Measurements from ENCODE around the gene PICK1.
"Not testable (repeated sequence)": the region's sequence is repeated elsewhere in the genome, so short reads cannot be mapped to it uniquely, and the experiment has no call there.

Gene PICK1

DNA sequence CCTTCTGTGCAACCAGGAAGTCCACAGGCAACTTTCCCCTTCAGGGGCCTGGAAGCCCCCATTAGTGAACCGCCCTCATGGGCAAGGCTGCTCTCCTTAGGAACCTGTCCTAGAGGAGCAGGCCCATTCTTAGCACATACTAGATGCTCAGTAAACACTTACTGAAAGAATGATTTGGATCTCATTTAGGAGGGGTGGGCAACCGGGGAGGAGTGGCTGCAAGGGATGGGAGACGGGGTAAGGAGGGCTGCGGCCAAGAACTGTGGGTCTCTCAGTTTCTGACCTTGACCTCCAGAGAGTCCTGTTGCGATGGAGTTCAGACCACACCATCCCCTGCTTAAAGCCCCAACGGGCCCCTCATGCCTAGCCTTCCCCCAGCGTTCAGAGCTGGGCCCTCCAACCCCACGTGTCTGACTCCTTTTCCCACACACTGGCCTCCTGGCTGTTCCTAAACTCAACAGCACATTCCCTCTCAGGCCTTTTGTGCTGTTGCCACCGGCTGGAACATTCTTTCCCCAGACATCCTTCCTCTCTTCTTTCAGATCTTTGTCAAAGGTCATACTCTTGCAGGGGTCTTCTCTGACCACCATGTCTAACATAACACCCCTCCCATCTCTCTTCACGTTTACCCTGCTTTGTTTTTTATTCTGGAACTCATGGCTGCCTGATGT is 20.7 kb upstream of the PICK1 start:
- Mint-ChIP-seq H3K9me3 (no peaks in the 10 kb centered on the region), H3K4me1 (ENCODE audit: low read depth) (peaks cover 17% of the 10 kb centered on the region), H3K4me3 (no peak overlapping the region), H3K36me3 (ENCODE audit: low read depth) (no peaks in the 10 kb centered on the region), H3K27ac (no peak overlapping the region), H3K27me3 (peaks cover 5% of the 10 kb centered on the region)
- intact Hi-C loops (cut with micrococcal nuclease): no loop called here

DNA sequence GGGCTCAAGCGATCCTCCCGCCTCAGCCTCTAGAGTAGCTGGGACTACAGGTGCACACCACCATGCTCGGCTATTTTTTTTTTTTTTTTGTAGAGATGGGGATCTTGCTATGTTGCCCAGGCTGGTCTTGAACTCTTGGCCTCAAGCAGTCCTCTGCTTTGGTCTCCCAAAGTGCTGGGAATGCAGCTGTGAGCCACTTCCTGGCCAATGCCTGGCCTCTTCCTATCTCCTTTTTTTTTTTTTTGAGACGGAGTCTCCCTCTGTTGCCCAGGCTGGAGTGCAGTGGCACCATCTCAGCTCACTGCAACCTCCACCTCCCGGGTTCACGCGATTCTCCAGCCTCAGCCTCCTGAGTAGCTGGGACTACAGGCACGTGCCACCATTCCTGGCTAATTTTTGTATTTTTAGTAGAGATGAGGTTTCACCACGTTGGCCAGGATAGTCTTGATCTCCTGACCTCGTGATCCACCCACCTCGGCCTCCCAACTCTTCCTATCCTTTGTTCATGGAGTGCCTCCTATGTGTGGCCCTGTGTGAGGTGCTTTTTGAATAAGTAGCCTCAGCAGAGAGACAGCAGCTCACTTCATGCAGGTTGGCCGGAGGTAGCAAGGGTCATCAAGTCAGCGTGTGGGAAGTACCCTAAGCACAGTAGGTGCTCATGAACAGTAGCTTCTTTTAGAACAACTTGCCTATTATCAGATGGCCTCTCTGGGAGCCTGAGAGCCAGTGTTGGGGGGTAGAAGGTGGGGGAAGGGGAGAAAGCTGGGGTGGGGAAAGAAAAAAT is 19.6 kb upstream of the PICK1 start:
- not testable (repeated sequence) for H3K27me3 Mint-ChIP-seq, H3K27ac Mint-ChIP-seq
- peaks cover 26% of the 10 kb centered on the region for H3K4me1 Mint-ChIP-seq (ENCODE audit: low read depth)

DNA sequence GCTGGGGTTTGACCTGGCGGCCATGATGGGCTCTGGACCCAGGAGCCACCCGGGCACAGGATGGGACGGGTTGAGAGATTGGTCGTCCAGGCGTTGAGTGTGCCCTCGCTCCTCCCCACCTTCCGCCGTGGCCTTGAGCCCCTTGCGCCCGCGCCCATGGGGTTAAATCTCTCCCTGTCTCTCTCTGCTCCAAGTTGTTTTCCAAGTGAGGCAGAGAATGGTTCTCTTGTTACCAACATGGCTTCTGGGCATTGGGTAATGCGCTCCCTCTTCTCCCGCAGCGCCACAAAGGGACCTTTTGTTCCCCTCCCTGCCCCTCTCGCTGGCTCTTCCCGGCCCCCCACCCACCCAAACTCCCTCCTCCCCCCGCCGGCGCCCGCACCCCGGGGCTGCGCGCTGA is 18.8 kb upstream of the PICK1 start:
- intact Hi-C loops (cut with micrococcal nuclease): no loop called here
- Mint-ChIP-seq H3K27me3 (peaks cover 6% of the 10 kb centered on the region), H3K9me3 (no peaks in the 10 kb centered on the region), H3K4me3 (no peak overlapping the region), H3K4me1 (ENCODE audit: low read depth) (peaks cover 29% of the 10 kb centered on the region), H3K36me3 (ENCODE audit: low read depth) (no peaks in the 10 kb centered on the region), H3K27ac (no peak overlapping the region)

More for the DNA sequence above, 19.6 kb upstream of the PICK1 start:
- H3K4me3 Mint-ChIP-seq; H3K9me3 Mint-ChIP-seq; H3K36me3 Mint-ChIP-seq (ENCODE audit: low read depth); intact Hi-C loops (cut with micrococcal nuclease): not testable (repeated sequence)

DNA sequence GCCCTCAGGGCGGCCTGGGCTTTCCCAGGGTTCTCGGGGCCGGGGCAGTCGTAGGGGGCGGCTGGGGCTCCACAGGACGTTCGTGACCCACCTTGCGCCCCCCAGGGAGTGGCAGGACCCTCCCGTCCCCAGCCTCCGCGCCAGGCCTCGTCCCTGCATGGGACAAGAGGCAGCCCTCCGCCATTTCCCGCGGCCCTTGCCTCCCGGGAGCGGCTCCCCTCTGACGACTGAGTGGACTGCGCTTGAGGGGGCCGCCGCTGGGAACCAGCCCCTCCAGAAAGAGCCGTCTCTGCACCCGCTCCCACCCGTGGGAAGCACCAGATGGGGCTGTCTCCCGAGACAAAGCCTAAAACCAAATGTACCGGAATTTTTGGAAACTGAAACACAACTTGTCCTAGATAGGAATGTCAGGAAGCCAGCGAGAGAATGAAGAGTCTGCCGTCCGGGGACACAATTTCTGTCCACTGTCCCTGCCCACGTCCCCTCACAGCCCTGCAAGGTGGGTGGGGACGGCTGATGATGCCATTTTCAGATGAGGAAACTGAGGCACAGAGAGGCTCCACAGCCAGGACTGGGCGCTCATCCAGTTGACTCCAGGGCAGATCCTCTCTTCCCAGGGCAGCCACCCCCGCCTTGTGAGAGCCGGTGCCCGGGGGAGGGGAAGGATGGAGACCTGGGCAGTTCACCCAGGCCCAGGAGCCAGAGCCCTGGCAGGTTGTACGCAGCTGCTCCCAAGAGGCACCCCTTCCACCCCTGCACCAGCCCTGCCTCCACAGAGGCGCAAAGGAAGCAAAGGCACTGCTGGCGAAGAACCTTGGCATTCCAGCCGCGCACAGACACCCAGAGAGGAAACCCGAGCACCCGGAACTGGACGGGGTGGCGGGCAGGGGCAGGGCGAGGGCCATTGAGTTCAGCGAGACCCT is 18.1 kb upstream of the PICK1 start:
- Mint-ChIP-seq H3K27me3 (peaks cover 6% of the 10 kb centered on the region), H3K36me3 (ENCODE audit: low read depth) (no peaks in the 10 kb centered on the region), H3K4me1 (ENCODE audit: low read depth) (peaks cover 23% of the 10 kb centered on the region), H3K27ac (no peak overlapping the region), H3K4me3 (no peak overlapping the region), H3K9me3 (no peaks in the 10 kb centered on the region)
- intact Hi-C loops (cut with micrococcal nuclease): no loop called here

GRCh38 chr22:38040953-38041759 is 16.0 kb upstream of the PICK1 start:
- Mint-ChIP-seq H3K27me3 (peaks cover 10% of the 10 kb centered on the region), H3K36me3 (ENCODE audit: low read depth) (no peaks in the 10 kb centered on the region), H3K9me3 (no peaks in the 10 kb centered on the region), H3K27ac (no peak overlapping the region), H3K4me1 (ENCODE audit: low read depth) (peaks cover 21% of the 10 kb centered on the region), H3K4me3 (no peak overlapping the region)
- intact Hi-C loops (cut with micrococcal nuclease): no loop called here

- Mint-ChIP-seq H3K27ac (peak overlapping the region; percentile 40), H3K4me1 (ENCODE audit: low read depth) (peaks cover 21% of the 10 kb centered on the region), H3K27me3 (peaks cover 10% of the 10 kb centered on the region), H3K4me3 (peak overlapping the region; percentile 14), H3K36me3 (ENCODE audit: low read depth) (no peaks in the 10 kb centered on the region), H3K9me3 (no peaks in the 10 kb centered on the region)
- intact Hi-C loops (cut with micrococcal nuclease): no loop called here
Observed at GRCh38 chr22:38041760-38042487, 15.3 kb upstream of the PICK1 start.

GRCh38 chr22:38042488-38042790 is 14.8 kb upstream of the PICK1 start:
- Mint-ChIP-seq H3K36me3 (ENCODE audit: low read depth) (no peaks in the 10 kb centered on the region), H3K27me3 (peaks cover 10% of the 10 kb centered on the region), H3K9me3 (no peaks in the 10 kb centered on the region), H3K4me1 (ENCODE audit: low read depth) (peaks cover 21% of the 10 kb centered on the region), H3K27ac (peak overlapping the region; percentile 40), H3K4me3 (peak overlapping the region; percentile 14)
- intact Hi-C loops (cut with micrococcal nuclease): no loop called here

GRCh38 chr22:38043151-38044039 is 13.8 kb upstream of the PICK1 start:
- H3K4me1 Mint-ChIP-seq (ENCODE audit: low read depth): peaks cover 21% of the 10 kb centered on the region
- H3K27ac Mint-ChIP-seq: no peak overlapping the region
- intact Hi-C loops (cut with micrococcal nuclease): no loop called here
- H3K9me3 Mint-ChIP-seq: no peaks in the 10 kb centered on the region
- peaks cover 14% of the 10 kb centered on the region for H3K27me3 Mint-ChIP-seq
- no peak overlapping the region for H3K4me3 Mint-ChIP-seq
- H3K36me3 Mint-ChIP-seq (ENCODE audit: low read depth): no peaks in the 10 kb centered on the region

DNA sequence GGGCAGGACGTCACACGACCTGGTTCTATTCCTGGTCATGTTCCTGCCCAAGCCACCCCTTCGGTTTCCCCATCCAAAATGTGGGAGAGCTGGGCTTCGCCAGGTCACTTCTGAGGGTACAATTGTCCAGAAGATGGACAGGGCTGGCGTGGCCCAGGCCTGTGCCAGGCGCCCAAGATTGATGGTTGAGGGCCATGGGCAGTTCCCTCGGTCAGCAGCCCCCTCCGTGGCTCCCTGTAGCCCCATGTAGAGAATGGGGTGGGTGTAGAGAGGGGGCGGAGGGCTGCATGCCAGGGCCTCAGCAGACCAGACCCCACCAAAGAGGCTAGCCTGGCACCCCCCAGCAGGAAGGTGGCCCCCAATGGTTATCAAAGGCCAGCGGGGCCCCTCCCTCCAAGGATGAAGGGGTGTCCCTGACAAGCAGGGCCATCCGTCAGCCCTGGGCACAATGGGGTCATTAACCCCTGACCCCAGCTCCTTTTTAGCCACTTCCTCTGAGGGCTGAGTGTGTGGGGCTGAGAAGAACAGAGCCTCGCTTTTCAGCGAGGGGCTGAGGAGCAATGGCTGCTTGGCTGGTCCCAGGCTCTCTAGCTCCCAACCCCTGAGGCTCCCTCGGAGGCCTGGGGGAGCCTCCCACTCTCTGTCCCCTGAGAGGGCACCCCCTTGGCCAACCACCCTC is 11.0 kb upstream of the PICK1 start:
- intact Hi-C loops (cut with micrococcal nuclease): no loop called here
- peaks cover 21% of the 10 kb centered on the region for H3K4me1 Mint-ChIP-seq (ENCODE audit: low read depth)
- H3K4me3 Mint-ChIP-seq: no peak overlapping the region
- H3K9me3 Mint-ChIP-seq: no peaks in the 10 kb centered on the region
- H3K27me3 Mint-ChIP-seq: peaks cover 30% of the 10 kb centered on the region
- no peak overlapping the region for H3K27ac Mint-ChIP-seq
- no peaks in the 10 kb centered on the region for H3K36me3 Mint-ChIP-seq (ENCODE audit: low read depth)

GRCh38 chr22:38049812-38050619 is 7.2 kb upstream of the PICK1 start:
- Mint-ChIP-seq H3K27ac (no peak overlapping the region), H3K27me3 (peaks cover 59% of the 10 kb centered on the region), H3K36me3 (ENCODE audit: low read depth) (no peaks in the 10 kb centered on the region), H3K4me1 (ENCODE audit: low read depth) (peaks cover 8% of the 10 kb centered on the region), H3K4me3 (no peak overlapping the region), H3K9me3 (no peaks in the 10 kb centered on the region)
- intact Hi-C loops (cut with micrococcal nuclease): loop anchor here (5.0 kb wide), 2 partner anchors 302 to 522 kb away; partner anchors contain the start of gene DMC1

GRCh38 chr22:38050720-38051119 is 6.5 kb upstream of the PICK1 start:
- Mint-ChIP-seq H3K4me3 (no peak overlapping the region), H3K27ac (no peak overlapping the region), H3K9me3 (no peaks in the 10 kb centered on the region), H3K4me1 (ENCODE audit: low read depth) (peaks cover 8% of the 10 kb centered on the region), H3K36me3 (ENCODE audit: low read depth) (no peaks in the 10 kb centered on the region), H3K27me3 (peaks cover 66% of the 10 kb centered on the region)
- intact Hi-C loops (cut with micrococcal nuclease): loop anchor here (5.0 kb wide), 2 partner anchors 302 to 522 kb away; partner anchors contain the start of gene DMC1

All from dendritic cell treated with granulocyte-macrophage colony-stimulating factor and Interleukin-4, amounts not matched to agents 40 ng/mL and 50 ng/mL, for 4 days (primary cell).